GM18520 (cell line): ENCODE measurements around the gene CCL7.

ENCODE experiments used
- ATAC-seq: cut with Tn5 transposase; IDR thresholded peaks from one replicate; pipeline ENCODE4 v1.9.1; 2021; ENCODE audit not compliant: unreplicated experiment

CCL7 gene

GRCh38 chr17:34283571-34283970 lies 13.6 kb downstream of the CCL7 start:
- ATAC-seq: no peak

DNA sequence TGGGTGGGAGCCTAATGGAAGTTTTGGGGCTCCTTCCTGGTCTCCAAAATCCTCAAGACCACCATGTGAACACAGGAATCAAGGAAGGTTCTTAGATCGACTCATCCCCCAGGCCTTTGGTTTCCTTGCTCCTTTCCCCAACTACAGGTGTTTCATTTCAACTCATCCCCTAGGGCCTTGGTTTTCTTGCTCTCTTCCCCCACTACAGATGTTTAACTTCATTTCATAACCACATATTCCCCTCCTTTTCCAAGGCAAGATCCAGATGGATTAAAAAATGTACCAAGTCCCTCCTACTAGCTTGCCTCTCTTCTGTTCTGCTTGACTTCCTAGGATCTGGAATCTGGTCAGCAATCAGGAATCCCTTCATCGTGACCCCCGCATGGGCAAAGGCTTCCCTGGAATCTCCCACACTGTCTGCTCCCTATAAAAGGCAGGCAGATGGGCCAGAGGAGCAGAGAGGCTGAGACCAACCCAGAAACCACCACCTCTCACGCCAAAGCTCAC lies 15.3 kb downstream of the CCL7 start, which contains the start of gene CCL11:
Gene CCL11 (plus strand): TSS at position 457 of the 507 bp plus-strand sequence. CDS start 67 bp downstream, outside the sequence.
- ATAC-seq: no peak

- ATAC-seq: no peak
Observed at GRCh38 chr17:34287875-34288274, 17.9 kb downstream of the CCL7 start.

- ATAC-seq: no peak
Observed at GRCh38 chr17:34290586-34290985, 20.6 kb downstream of the CCL7 start.

- ATAC-seq: no peak
Observed at GRCh38 chr17:34291721-34292348, 21.8 kb downstream of the CCL7 start.

DNA sequence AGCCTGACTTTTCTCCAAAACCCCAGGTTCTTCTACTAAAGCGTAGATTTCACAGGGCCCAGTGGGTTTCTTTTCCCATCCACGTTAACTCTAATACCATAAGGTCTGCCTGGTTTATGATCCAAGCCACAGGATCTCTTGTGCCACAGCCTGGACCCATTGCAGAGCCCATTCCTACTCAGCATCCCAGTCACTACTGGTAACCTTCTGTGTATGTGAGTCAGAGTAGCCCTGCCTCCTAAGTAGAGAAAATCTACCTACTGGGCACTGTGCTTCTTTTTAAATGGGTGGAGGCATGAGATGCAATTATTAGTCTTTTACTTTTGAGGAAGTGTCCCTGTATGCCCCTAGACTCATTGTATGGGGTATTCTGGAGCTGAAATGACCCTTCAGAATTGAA lies 29.0 kb downstream of the CCL7 start:
- ATAC-seq: no peak

DNA sequence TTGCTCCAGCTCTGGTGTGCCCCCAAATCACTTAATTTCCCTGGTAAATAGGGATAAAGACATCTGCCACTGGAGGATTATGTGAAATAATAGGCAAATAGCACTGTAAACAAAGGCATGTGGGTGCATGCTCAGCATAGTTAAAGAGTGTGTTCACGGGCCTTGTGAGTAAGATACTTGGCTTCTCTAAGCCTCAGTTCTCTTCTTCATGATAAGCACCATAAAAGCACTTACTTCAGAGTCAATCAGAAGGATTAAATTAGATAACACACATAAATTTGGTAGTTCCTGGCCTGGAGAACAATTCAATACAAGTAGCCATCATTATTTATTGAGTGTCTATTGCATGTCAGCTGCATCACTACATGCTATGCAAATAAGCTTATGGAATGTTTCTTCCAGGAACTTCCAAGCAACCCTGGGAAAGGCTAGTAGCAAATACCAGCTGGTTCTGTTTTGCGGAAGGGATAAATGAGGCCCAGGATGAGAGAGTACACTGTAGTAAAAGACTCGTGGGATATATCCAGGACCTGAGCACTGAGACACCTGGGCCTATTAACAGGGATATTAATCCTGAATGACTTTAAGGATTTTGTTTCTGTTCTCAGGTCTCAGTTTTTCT lies 30.0 kb downstream of the CCL7 start:
- no peak for ATAC-seq

- ATAC-seq: no peak
Observed at GRCh38 chr17:34300652-34301370, 30.8 kb downstream of the CCL7 start.

GRCh38 chr17:34301986-34302385 lies 32.0 kb downstream of the CCL7 start:
- ATAC-seq: no peak

DNA sequence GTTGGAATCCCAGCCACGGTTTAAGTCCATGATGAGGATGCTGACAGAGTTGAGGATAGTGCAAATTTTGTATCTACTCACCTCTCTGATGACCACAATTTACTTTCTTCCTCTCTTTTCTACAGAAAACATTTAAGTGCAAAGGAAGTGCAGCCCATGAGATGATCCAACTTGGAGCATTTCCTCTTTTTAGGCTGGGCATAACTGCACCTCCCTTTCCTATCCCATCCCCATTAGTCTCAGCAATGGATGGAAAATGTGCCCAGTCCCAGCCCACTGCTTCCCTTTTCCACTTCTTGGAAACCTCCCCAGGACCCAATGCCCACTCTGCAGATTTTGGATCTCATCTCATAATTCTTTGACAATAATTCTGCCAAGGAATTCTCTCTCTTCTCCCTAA lies 32.6 kb downstream of the CCL7 start:
- ATAC-seq: no peak

DNA sequence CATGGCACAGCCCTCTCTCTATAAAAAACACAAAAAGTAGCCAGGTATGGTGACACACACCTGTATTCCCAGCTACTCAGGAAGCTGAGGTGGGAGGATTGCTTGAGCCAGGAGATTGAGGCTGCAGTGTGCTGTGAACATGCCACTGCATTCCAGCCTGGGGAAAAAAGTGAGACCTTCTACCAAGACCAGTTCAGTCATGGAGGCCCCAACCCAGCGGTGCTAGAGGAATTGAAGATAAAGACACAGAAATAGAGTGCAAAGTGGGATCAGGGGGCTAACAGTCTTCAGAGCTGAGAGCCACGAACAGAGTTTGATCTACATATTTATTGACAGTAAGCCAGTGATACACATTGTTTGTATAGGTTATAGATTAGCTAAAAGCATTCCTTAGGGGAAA lies 33.6 kb downstream of the CCL7 start:
- no peak for ATAC-seq

GRCh38 chr17:34305061-34305460 lies 35.0 kb downstream of the CCL7 start:
- ATAC-seq: no peak

DNA sequence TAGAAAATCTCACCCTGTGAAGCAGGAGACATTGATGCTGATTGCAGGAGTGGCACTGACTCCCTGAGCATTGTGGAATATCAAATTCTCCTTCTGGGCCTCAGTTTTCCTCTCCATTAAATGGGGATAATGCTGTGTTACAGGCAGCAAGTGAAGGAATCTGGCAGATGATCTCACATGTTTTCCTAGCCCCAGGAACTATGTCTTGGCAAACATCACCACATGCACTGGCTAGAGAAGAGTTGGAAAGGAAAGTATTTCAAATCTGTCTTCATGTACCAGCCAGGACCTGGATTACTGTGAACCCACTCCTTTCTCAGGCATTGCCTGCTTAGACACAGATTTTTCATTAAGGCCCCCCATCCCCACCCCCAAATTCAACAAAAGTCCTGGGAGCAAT lies 35.6 kb downstream of the CCL7 start:
- no peak for ATAC-seq

DNA sequence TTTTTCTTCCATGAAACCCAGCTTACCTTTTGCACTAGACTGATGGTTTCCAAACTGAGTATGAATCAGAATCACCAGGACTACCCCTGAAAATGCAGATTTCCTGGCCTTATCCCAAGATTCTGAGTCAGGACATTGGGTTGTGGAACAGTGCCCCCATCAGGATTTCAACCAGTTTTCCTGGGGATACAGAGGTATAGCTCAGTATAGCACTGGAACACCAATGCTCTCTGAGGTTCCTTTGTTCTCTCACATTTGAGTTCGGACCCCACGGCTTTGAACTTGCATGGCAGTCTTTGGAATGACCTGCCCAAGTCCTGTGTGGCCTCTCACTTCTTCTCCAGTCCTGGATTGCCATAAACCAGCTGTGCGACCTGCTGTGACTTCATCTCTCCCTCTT lies 36.4 kb downstream of the CCL7 start:
- ATAC-seq: no peak

DNA sequence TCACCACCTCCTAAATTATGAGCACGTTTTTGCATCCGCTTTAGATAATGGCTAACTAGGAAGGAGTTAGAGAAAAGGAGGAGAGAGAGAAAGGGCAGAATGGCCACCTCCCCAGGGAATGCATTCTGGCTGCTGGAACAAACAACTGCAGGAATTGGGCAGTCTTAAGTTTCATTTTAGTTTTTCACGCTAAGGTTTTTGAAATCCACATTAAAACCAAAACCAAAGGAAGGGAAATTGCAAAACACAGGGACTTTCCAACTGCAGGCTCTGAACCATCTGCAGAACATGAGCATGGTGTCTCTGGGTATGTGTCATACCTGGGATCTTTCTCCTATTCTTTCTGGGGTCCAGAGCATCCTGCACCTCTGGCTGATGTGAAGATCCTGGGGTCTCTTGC lies 37.1 kb downstream of the CCL7 start:
- ATAC-seq: no peak

GRCh38 chr17:34308371-34308770 lies 38.4 kb downstream of the CCL7 start:
- no peak for ATAC-seq

DNA sequence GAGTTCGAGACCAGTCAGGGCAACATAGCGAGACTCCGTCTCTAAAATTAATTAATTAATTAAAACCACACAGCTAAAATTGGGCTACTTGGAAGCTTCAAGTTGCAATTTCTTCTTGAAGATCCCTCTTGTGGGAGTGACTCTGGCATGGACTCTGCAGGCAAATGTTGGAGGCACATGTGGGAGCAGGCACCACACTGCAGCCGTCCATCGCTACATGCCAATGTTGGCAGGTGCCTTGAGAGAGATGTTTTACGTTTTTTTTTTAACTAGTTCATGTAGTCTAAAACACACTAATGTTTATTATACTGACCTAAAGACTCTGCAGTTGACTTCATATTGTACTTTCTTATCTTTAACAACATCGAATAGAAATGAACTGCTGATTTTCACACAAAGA lies 41.3 kb downstream of the CCL7 start:
- ATAC-seq: no peak

GRCh38 chr17:34312080-34312479 lies 42.1 kb downstream of the CCL7 start:
- no peak for ATAC-seq

- no peak for ATAC-seq
Observed at GRCh38 chr17:34313164-34313563, 43.1 kb downstream of the CCL7 start.

DNA sequence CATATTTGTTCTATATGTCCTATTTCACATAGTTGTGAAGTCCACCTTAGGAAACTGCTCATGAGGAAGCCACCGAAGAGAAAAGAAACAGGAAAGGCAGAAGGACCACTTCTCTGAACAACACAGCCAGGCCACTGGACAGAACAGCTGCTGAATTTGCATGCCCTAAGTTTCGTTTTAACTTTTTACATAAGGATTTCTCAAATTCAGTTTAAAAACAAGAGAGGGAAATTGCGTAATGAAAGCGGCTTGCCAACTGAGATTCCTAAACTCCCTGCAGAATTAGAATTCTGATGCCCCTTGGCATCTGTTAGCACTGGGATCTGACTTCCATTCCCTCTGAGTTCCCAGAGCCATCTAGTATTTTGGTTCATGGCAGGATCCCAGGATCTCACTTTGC lies 44.3 kb downstream of the CCL7 start:
- no peak for ATAC-seq

- ATAC-seq: no peak
Observed at GRCh38 chr17:34318474-34318873, 48.5 kb downstream of the CCL7 start.

DNA sequence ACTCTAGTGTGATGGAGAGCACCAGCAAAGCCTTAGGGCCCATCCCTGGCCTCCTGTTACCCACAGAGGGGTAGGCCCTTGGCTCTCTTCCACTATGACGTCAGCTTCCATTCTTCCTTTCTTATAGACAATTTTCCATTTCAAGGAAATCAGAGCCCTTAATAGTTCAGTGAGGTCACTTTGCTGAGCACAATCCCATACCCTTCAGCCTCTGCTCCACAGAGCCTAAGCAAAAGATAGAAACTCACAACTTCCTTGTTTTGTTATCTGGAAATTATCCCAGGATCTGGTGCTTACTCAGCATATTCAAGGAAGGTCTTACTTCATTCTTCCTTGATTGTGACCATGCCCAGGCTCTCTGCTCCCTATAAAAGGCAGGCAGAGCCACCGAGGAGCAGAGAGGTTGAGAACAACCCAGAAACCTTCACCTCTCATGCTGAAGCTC lies 49.0 kb downstream of the CCL7 start, which contains the start of gene CCL8:
Gene CCL8 (plus strand): TSS at position 397 of the 445 bp plus-strand sequence. CDS start 67 bp downstream, outside the sequence.
- ATAC-seq: no peak
